Astrocyte (in vitro differentiated cells and primary cell): ENCODE results near the gene AKR1A1.

Source experiments
- CTCF ChIP-seq: IDR thresholded peaks from 2 replicates; pipeline ENCODE4 v1.5.1; 2011; ENCODE audit warnings: low read depth, mild to moderate bottlenecking, inconsistent platforms, low read length, moderate library complexity; ENCODE audit not compliant: insufficient read depth
- EZH2 ChIP-seq: IDR thresholded peaks from 2 replicates; pipeline ENCODE4 v1.6.1; 2012; ENCODE audit warnings: mild to moderate bottlenecking, low read length, inconsistent platforms; ENCODE audit not compliant: insufficient read depth

- TF ChIP-seq EZH2 (no peak), CTCF (no peak)
Observed at GRCh38 chr1:45569571-45569961, 18.9 kb downstream of the AKR1A1 start.
